HG03175 (cell line): ENCODE measurements around the gene NTNG1.

Experiments
- ATAC-seq: cut with Tn5 transposase; IDR thresholded peaks from one replicate; pipeline ENCODE4 v1.9.1; 2021; ENCODE audit warnings: mild to moderate bottlenecking, moderate library complexity; ENCODE audit not compliant: unreplicated experiment

Gene NTNG1

GRCh38 chr1:107389410-107390396 is 248.9 kb downstream of the NTNG1 start:
- ATAC-seq, result no peak

GRCh38 chr1:107394301-107394700 is 253.5 kb downstream of the NTNG1 start:
- no peak for ATAC-seq

- ATAC-seq, result no peak
Observed at GRCh38 chr1:107401704-107402103, 260.9 kb downstream of the NTNG1 start.

- no peak for ATAC-seq
Observed at GRCh38 chr1:107404756-107405155, 263.9 kb downstream of the NTNG1 start.

- no peak for ATAC-seq
Observed at GRCh38 chr1:107405236-107405635, 264.4 kb downstream of the NTNG1 start.

GRCh38 chr1:107407011-107407410 is 266.2 kb downstream of the NTNG1 start:
- no peak for ATAC-seq

GRCh38 chr1:107413546-107413945 is 272.7 kb downstream of the NTNG1 start:
- no peak for ATAC-seq

- ATAC-seq, result no peak
Observed at GRCh38 chr1:107413951-107414350, 273.1 kb downstream of the NTNG1 start.

GRCh38 chr1:107414550-107414949 is 273.7 kb downstream of the NTNG1 start:
- no peak for ATAC-seq

- ATAC-seq, result no peak
Observed at GRCh38 chr1:107415241-107415640, 274.4 kb downstream of the NTNG1 start.

GRCh38 chr1:107419003-107419402 is 278.2 kb downstream of the NTNG1 start:
- no peak for ATAC-seq

GRCh38 chr1:107422901-107423300 is 282.1 kb downstream of the NTNG1 start:
- ATAC-seq, result no peak

GRCh38 chr1:107430540-107431228 is 289.8 kb downstream of the NTNG1 start:
- ATAC-seq, result peak; percentile 92

- no peak for ATAC-seq
Observed at GRCh38 chr1:107432108-107432507, 291.3 kb downstream of the NTNG1 start.

GRCh38 chr1:107433068-107433467 is 292.2 kb downstream of the NTNG1 start:
- no peak for ATAC-seq

GRCh38 chr1:107433635-107434360 is 293.0 kb downstream of the NTNG1 start:
- ATAC-seq, result no peak

- ATAC-seq, result no peak
Observed at GRCh38 chr1:107434361-107434693, 293.5 kb downstream of the NTNG1 start.

- no peak for ATAC-seq
Observed at GRCh38 chr1:107436552-107437241, 295.9 kb downstream of the NTNG1 start.

- no peak for ATAC-seq
Observed at GRCh38 chr1:107439567-107439966, 298.7 kb downstream of the NTNG1 start.

GRCh38 chr1:107442551-107442950 is 301.7 kb downstream of the NTNG1 start:
- ATAC-seq, result no peak

GRCh38 chr1:107443027-107443426 is 302.2 kb downstream of the NTNG1 start:
- no peak for ATAC-seq
